Measurements from ENCODE around the gene FITM1. TPM values are rescaled to one million over a fixed set of nuclear protein-coding genes. Genes with fewer than 3 reads are reported as not detected.

FITM1 gene
- total RNA-seq, 1 experiment from 2014 or later: 0.72 TPM

DNA sequence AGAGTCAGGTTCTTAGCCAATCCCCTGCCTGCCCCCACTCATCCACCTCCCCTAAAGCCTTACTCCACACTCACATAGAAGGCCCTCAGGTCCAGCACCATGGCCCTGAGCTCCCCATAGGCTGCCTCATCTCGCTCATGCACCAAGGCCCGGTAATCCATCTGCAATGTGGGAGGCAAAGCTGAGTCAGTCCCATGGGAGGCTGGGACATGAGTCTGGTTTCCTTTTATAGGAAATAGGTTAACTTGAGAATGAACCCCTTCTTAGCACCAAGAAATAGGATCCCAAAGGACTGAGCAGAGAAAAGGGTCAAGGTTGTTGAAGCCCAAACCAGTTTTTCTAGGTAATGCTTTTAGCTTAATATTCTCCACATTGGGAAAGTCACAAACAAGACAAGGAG is 13.1 kb downstream of the FITM1 start:
- no CpG with 5 or more reads among the region's 2 CpGs for WGBS (ENCODE audit: extremely low coverage, insufficient read length, low lambda C conversion rate)
- Histone ChIP-seq H4K5ac (ENCODE audit: insufficient read length, low read depth, low read length) (no peak overlapping the region), H3K4me2 (ENCODE audit: insufficient read depth, insufficient read length, low read length) (no peak overlapping the region), H3K79me2 (ENCODE audit: insufficient read depth, low read length) (peaks cover 10% of the 10 kb centered on the region; the same call in 1 of the 2 replicates), H3K9me3 (ENCODE audit: control insufficient read depth, low read depth, low read length) (no peaks in the 10 kb centered on the region), H2AFZ (ENCODE audit: low read length) (no peak overlapping the region), H2BK120ac (ENCODE audit: low read depth, low read length, poor library complexity, severe bottlenecking) (no peak overlapping the region), H2BK12ac (ENCODE audit: insufficient read length, low read depth, low read length) (no peak overlapping the region), H3K18ac (ENCODE audit: insufficient read length, low read depth, low read length) (no peak overlapping the region), H3T11ph (ENCODE audit: low read length) (no peak overlapping the region), H3K23ac (ENCODE audit: insufficient read length, low read depth, low read length) (no peak overlapping the region), H3K14ac (ENCODE audit: insufficient read depth, low read length) (no peak overlapping the region), H3K27me3 (ENCODE audit: insufficient read depth, low read length) (no peaks in the 10 kb centered on the region), H3K56ac (ENCODE audit: insufficient read length, low read depth, low read length) (no peak overlapping the region), H3K9ac (ENCODE audit: extremely low read depth, insufficient read length, low read length) (no peak overlapping the region), H3K4ac (ENCODE audit: low read depth, low read length) (no peak overlapping the region), H4K20me1 (ENCODE audit: control insufficient read depth, insufficient read depth, insufficient read length) (no peaks in the 10 kb centered on the region), H3K4me1 (ENCODE audit: insufficient read depth, low read length) (no peaks in the 10 kb centered on the region), H3K79me1 (ENCODE audit: insufficient read depth, low read depth, low read length, poor library complexity, severe bottlenecking) (peaks cover 7% of the 10 kb centered on the region), H3K27ac (ENCODE audit: insufficient read length, low read depth, low read length) (no peak overlapping the region), H2AK5ac (ENCODE audit: insufficient read length, low read length) (no peak overlapping the region), H4K91ac (ENCODE audit: insufficient read length, low read depth, low read length) (no peak overlapping the region), H2BK15ac (ENCODE audit: low read depth, low read length) (no peak overlapping the region), H4K8ac (replicated peaks; ENCODE audit: insufficient read length, low read depth, low read length) (no peak overlapping the region), H2BK5ac (ENCODE audit: insufficient read length, low read length) (no peak overlapping the region), H2BK20ac (ENCODE audit: low read depth, low read length, poor library complexity, severe bottlenecking) (no peak overlapping the region), H3K23me2 (ENCODE audit: insufficient read length, low read depth, low read length, poor library complexity, severe bottlenecking) (peaks cover 19% of the 10 kb centered on the region)
- H3K9me3 Mint-ChIP-seq: no peaks in the 10 kb centered on the region
- no peaks in the 10 kb centered on the region for H3K27me3 Mint-ChIP-seq (ENCODE audit: low read depth)
- peaks cover 30 to 33% of the 10 kb centered on the region in 2 experiments for H3K4me1 Mint-ChIP-seq
- no peak overlapping the region for H3K4me3 Mint-ChIP-seq
- H3K27ac Mint-ChIP-seq: no peak overlapping the region
- TF ChIP-seq, protein P1, sequence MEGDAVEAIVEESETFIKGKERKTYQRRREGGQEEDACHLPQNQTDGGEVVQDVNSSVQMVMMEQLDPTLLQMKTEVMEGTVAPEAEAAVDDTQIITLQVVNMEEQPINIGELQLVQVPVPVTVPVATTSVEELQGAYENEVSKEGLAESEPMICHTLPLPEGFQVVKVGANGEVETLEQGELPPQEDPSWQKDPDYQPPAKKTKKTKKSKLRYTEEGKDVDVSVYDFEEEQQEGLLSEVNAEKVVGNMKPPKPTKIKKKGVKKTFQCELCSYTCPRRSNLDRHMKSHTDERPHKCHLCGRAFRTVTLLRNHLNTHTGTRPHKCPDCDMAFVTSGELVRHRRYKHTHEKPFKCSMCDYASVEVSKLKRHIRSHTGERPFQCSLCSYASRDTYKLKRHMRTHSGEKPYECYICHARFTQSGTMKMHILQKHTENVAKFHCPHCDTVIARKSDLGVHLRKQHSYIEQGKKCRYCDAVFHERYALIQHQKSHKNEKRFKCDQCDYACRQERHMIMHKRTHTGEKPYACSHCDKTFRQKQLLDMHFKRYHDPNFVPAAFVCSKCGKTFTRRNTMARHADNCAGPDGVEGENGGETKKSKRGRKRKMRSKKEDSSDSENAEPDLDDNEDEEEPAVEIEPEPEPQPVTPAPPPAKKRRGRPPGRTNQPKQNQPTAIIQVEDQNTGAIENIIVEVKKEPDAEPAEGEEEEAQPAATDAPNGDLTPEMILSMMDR (conservative IDR thresholded peaks at IDR 0.05): no peak
- peaks cover 17 to 44% (median 43%) of the 10 kb centered on the region in 3 experiments for H3K36me3 Mint-ChIP-seq (ENCODE audit: insufficient read depth in 1 of 3, low read depth in 3 of 3)
- no peak for DNase-seq

Measured in H9 (cell line).